Mucosa of descending colon (tissue), 3 donors: ENCODE measurements around the gene TSPAN4. TPM values are rescaled to one million over a fixed set of nuclear protein-coding genes. Genes with fewer than 3 reads are reported as not detected.

Source experiments
- ATAC-seq: fragments of 200-7000 bp; cut with Tn5 transposase; one replicate; pipeline ENCODE4 v1.9.1; 2020; ENCODE audit warnings: mild to moderate bottlenecking, moderate library complexity
- DNase-seq, 3 donors: peaks; one replicate each; pipeline ENCODE4 v3.0.0-alpha.2; 2020
- H3K36me3 ChIP-seq: fragments of 200-600 bp; one replicate; pipeline ENCODE4 v1.8.0; 2021; ENCODE audit warnings: low read depth, mild to moderate bottlenecking
- H3K4me1 ChIP-seq: fragments of 200-600 bp; one replicate; pipeline ENCODE4 v1.8.0; 2021; ENCODE audit warnings: low read depth, mild to moderate bottlenecking
- H3K4me3 ChIP-seq: fragments of 200-600 bp; one replicate; pipeline ENCODE4 v1.8.0; 2021; ENCODE audit warnings: mild to moderate bottlenecking
- H3K9me3 ChIP-seq: fragments of 200-600 bp; one replicate; pipeline ENCODE4 v1.8.0; 2021; ENCODE audit warnings: mild to moderate bottlenecking
- CTCF ChIP-seq: fragments of 200-600 bp; IDR thresholded peaks from one replicate; pipeline ENCODE4 v1.8.0; 2022; ENCODE audit warnings: antibody characterized with exemption, mild to moderate bottlenecking
- intact Hi-C, 2 donors: fragments of 100-400 bp; cut with DNase I in 1 of 2; cut with micrococcal nuclease in 1 of 2; formaldehyde crosslinking; loops; one replicate each; pipeline versions ENCODE4 v1.11.0 to v1.11.1; 2022; cut with DNase I, micrococcal nuclease
- total RNA-seq, 3 donors: library from RNA; stranded (reverse); fragmentation: NEBNext Ultra II Directional in 2 of 3; extraction: Animal tissue kit (Norgen Biotek cat#: 25700) in 2 of 3; gene quantifications; one replicate each; pipeline versions ENCODE4 v1.2.1 to v1.2.4, GENCODE V29; 2021 to 2023
- donor health status: DM: no; HTN: no; CAD: no; lungs with moderate emphysema.
- donor health status: DM: no; HTN: no; CAD: no.
- donor health status: DM: no; HTN: yes; CAD: no.

The TSPAN4 gene
- total RNA-seq, 3 donors from 2014 or later: 9.2 to 42.4 (median 24.7) TPM

GRCh38 chr11:880447-880846, 37.8 kb downstream of the TSPAN4 start:
- Histone ChIP-seq H3K4me1 (no peaks in the 10 kb centered on the region), H3K36me3 (no peaks in the 10 kb centered on the region), H3K9me3 (no peaks in the 10 kb centered on the region), H3K4me3 (no peak overlapping the region)
- intact Hi-C loops: no loop called here
- no peak for DNase-seq
- no peak for TF ChIP-seq CTCF
- no peak for ATAC-seq

- TF ChIP-seq CTCF: no peak
- Histone ChIP-seq H3K9me3 (no peaks in the 10 kb centered on the region), H3K4me3 (no peak overlapping the region), H3K4me1 (no peaks in the 10 kb centered on the region), H3K36me3 (no peaks in the 10 kb centered on the region)
- DNase-seq (no peak), ATAC-seq (no peak)
- intact Hi-C loops: no loop called here
Measured at GRCh38 chr11:882596-882995, 39.9 kb downstream of the TSPAN4 start.

GRCh38 chr11:883527-883926, 40.9 kb downstream of the TSPAN4 start:
- ATAC-seq: no peak
- DNase-seq: no peak
- no peak for TF ChIP-seq CTCF
- intact Hi-C loops: no loop called here
- H3K4me3 ChIP-seq: no peak overlapping the region
- H3K9me3 ChIP-seq: no peaks in the 10 kb centered on the region
- H3K4me1 ChIP-seq: no peaks in the 10 kb centered on the region
- H3K36me3 ChIP-seq: no peaks in the 10 kb centered on the region

GRCh38 chr11:884578-885070, 42.0 kb downstream of the TSPAN4 start:
- ATAC-seq: no peak
- TF ChIP-seq CTCF: no peak
- intact Hi-C loops: no loop called here

GRCh38 chr11:886568-886967, 43.9 kb downstream of the TSPAN4 start:
- no peak for TF ChIP-seq CTCF
- no peaks in the 10 kb centered on the region for H3K9me3 ChIP-seq

More at GRCh38 chr11:884578-885070, 42.0 kb downstream of the TSPAN4 start:
- Histone ChIP-seq H3K9me3 (no peaks in the 10 kb centered on the region), H3K4me1 (no peaks in the 10 kb centered on the region), H3K36me3 (no peaks in the 10 kb centered on the region), H3K4me3 (no peak overlapping the region)
- DNase-seq: no peak

GRCh38 chr11:887589-887988, 44.9 kb downstream of the TSPAN4 start:
- DNase-seq (no peak), ATAC-seq (no peak)
- Histone ChIP-seq H3K4me1 (no peaks in the 10 kb centered on the region), H3K4me3 (no peak overlapping the region), H3K36me3 (no peaks in the 10 kb centered on the region), H3K9me3 (no peaks in the 10 kb centered on the region)
- intact Hi-C loops: no loop called here
- TF ChIP-seq CTCF: no peak

More at GRCh38 chr11:886568-886967, 43.9 kb downstream of the TSPAN4 start:
- intact Hi-C loops: no loop called here
- no peaks in the 10 kb centered on the region for H3K36me3 ChIP-seq
- no peaks in the 10 kb centered on the region for H3K4me1 ChIP-seq
- no peak for DNase-seq
- ATAC-seq: no peak
- no peak overlapping the region for H3K4me3 ChIP-seq
